GOT3 (cell line): Measurements from ENCODE around the gene GSDMA.

Experiments used
- DNase-seq: peaks from one replicate; lab custom pipeline; 2025; ENCODE audit warnings: mixed read lengths; lab: John Stamatoyannopoulos, UW

GSDMA gene, protein sequence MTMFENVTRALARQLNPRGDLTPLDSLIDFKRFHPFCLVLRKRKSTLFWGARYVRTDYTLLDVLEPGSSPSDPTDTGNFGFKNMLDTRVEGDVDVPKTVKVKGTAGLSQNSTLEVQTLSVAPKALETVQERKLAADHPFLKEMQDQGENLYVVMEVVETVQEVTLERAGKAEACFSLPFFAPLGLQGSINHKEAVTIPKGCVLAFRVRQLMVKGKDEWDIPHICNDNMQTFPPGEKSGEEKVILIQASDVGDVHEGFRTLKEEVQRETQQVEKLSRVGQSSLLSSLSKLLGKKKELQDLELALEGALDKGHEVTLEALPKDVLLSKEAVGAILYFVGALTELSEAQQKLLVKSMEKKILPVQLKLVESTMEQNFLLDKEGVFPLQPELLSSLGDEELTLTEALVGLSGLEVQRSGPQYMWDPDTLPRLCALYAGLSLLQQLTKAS

DNA sequence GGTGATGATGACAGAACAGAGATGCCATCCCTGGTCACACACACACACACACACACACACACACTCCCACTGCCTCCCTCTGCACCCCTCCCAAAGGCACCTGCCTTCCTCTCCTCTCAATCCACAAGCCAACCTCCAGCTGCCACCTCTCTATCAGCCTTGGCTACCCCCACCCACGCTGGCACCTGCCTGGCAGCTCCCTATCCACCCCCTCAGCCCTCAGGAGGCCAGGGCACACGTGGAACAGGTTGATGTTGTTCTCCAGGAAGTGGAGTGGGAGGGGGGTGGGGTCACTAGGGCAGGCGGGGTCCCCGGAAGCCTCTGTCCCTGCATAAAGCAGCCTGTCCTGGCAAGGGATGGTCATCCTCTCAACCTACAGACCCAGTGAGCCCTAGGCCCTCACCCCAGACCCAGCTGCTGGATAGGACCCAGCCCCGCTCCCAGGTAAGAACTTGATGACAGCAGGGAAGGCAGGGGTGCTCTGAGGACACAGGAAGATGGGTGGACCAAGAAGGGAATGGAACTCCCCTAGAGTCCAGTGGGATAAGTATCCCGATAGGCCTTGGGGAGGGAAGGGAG is at the start of gene GSDMA:
GSDMA (plus strand) TSS at position 363 of the 579 bp plus-strand sequence. CDS start 2,684 bp downstream, outside the sequence.
- DNase-seq = no peak

DNA sequence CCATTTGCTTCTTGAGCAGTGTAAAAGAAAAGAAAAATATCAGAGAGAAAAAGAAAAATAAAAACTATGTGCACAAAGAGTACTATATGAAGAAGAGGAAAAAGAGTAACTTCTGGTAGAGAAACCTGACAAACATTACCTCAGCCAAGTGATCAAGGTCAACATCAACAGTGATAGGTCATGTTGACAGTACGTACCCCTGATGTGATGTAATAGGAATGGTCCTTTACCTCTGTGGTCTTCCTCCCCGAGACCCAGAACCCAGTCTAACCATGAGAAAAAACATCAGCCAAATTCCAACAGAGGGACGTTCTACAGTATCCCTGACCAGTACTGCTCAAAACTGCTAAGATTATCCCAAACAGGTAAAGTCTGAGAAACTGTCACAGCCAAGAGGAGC is 48.8 kb upstream of the GSDMA start:
- DNase-seq = no peak

DNA sequence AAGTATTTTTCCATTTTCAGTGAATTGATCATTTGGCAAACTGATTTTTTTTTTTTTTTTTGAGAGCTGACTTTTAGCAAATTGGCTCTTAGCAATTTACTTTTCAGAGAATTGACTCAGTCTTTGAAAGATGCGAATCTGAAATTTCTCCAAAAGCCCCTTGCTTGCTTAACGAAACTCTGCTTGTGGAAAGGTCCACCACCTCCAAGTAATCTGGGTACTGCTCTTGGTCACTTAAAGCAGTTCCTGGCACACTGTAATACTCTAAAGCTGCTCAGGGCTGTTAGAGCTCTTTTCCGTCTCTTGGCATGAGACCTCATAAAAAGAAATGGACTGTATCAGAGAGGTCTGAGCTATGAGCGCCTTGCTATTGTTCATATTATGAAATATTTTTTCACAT is 47.2 kb upstream of the GSDMA start:
- no peak for DNase-seq

DNA sequence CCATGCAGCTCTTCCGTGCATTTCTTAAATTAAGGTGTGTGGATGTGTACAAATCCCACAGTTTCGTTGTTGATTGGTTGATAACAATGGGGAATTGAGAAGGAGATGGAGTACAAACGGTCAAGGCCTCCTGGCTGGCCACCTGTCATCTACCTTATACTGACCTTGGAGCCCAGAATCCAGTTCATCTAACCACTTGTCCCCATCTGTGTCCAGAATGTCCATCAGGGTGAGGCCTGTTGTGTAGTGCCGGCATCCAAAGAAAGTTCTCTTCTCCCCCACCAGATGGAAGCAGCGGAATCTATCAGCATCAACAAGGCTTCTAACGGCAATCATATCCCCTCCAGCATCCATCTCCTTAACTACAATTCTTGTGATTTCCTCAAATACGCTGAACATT is 45.9 kb upstream of the GSDMA start:
- no peak for DNase-seq

DNA sequence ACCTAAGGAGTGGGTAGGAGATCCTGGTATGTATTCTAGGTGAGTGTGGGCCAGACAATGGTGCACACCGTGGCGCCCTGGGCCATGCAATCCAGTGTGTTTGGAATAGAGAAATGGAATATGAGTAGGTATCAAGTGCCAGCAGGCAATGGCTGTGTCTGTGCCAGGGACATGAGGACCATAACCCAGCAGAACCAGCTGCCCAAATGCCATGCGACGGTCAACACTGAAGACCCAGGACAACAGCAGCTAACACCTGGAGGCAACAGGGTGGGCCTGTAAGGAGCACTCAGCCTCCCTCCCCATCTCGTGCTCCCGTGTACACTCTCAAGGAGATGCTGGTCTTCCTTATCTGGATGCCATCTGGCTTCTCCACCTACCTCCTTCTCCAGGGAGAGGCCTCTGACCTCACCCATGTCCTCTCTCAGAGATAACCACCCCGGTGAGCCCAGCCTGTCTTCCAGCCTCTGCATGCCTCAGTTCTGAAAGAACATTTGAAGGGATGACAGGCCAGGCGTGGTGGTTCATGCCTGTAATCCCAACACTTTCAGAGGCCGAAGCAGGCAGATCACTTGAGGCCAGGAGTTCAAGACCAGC is 43.6 kb upstream of the GSDMA start:
- no peak for DNase-seq

DNA sequence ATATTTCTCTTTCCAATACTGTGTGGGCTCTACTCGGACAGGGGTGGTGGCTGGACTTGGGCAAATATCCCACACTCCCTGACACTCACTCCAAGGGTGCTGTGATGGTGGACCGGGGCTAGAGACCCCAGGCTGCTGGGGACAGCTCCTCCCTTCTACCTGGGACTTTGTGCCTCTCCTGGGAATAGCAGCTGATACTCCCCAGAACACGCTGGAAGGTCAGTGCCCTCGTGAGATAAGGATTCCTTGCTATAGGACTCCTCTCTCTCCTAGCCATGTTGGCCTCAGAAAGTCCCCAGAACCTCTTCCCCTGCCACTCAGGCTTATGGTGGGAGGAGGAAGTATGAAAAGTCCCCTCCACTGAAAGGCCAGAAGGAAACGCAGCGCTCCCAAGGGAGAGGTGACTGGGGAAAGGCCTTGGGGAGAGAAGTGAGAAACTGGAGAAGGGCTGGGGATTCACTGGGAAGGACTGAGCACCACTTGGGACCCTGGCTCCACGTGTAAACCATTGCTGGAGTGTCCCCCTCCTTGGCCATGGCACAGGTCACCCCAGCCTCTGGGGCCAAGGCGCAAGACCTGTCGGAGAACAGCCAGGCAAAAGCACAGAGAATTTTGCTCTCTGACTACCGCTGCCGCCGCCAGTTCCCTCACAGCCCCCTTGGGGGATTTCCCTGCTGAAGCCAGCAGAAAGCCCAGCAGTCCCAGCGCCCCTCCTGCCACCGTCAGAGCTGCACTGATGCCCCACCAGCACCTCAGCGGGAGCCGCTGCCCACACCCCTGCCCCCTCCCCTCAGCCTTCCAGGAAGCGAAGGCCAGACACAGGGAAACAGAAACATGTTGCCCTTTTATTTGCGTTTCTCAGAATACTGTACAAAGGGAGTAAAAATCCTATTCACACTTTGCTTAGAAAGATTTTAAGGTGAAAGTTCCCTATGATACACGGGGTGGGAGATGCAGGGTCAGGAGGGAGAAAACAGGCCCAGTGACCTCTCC is 42.3 kb upstream of the GSDMA start:
- DNase-seq = no peak

DNA sequence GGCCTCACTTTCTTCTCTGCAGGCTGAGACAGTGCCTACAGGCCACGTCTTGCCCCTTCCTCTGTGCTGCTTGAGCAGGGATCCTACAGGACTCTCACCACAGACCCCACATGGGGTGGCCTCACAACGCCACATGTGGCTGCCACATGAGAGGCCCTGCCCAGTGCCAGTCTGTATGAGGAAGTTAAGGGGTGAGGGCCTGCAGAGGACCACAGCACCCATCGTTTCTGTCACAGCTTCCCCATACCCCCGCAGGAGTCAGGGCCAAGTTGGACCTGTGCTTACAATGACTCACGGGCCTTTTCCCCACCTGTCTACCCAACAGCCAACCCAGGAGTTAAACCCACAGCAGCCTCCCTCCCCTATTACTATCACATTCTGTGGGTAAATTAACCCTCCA is 41.5 kb upstream of the GSDMA start:
- DNase-seq = no peak

DNA sequence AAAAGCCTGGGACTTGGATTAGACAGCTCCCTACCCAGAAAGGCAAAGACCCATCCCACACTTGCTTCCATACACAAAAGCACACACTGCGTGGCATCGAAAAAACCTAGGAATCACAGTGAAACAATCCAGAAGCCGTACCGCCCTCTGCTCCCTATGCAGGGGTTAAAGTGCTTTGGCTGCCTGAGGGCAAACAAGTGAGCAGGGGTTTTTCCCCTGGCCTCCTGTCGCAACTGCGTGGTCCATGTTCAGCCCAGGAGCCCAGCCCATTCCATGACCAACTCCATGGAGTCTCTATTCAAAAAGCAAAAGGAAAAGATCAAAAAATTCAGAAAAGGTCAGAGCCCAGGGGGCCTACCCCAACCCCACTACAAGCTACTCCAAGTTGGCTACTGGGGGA is 40.8 kb upstream of the GSDMA start:
- DNase-seq = no peak

DNA sequence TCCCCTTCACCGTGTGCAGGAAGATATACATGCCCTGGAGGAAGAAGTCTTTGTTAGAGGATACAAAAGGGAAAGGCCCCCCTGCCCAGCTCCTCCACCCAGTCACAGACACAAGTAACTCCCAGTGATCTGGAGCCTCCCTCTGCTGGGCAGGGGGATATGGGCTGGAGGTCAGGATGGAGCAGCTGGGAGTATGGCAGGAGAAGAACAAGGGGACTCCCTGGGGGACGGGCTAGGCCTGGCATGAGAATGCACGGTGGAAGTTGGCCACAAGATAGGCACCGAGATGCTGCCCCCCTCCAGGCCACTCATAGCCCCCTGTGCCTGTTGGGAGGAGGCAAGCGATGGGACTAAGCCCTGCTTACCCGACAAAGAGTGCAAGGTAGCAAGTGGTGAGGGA is 39.6 kb upstream of the GSDMA start:
- no peak for DNase-seq

DNA sequence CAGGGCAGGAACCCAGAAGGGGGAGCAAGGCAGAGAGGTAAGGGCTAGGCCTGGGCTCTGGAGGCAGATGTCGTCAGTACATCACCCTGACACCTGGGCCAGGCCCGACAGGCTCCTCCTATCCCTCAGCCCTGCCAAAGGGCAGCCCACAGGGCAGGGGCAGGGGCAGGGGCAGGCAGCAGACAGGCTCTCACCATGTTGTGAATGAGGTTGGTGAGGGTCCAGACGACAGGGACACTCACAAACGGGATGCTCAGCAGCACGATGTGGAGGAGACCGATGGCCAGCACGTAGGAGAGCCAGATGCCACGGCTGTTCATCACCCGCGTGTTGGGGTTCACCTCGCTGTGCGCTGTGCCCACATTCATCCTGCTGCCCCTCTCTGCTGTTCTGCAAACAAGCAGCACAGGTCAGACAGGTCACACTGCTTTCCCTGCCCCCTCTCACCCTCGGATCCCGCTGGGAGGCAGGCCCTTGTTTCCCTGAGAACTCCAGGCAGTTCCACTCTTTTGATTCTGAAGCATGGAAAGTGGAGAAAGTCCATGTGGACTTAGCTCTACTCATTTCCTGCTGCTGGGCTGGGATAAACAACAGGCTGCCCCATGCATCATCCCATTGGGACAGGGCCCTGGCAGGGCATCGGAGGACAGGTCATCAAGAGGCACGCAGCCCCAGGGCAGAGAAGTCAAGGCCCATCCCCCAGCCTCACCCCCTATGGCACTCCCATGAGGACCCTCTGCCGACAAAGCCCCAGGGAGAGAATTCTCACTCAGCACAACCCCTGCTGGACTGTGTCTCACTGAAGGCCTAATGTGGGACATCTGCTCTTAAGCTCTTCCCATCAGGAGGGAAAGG is 38.7 kb upstream of the GSDMA start:
- peak; percentile 14 for DNase-seq

DNA sequence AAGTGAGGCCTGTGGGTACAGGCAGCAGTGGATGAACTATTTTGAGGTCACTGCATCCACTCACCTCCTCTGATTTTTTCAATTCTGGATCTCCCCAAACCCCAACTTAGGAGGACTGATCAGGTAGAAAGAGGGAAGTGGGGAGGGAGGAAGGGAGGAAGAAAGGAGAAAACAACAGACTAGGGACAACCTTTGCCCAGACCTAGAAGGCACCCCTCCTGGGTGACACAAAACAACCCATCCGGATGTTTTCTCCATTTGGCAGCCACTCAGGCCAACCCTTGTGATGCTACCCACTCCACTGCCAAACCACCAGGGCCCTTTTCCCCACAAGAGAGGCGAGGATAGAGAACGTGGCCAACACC is 38.1 kb upstream of the GSDMA start:
- no peak for DNase-seq

DNA sequence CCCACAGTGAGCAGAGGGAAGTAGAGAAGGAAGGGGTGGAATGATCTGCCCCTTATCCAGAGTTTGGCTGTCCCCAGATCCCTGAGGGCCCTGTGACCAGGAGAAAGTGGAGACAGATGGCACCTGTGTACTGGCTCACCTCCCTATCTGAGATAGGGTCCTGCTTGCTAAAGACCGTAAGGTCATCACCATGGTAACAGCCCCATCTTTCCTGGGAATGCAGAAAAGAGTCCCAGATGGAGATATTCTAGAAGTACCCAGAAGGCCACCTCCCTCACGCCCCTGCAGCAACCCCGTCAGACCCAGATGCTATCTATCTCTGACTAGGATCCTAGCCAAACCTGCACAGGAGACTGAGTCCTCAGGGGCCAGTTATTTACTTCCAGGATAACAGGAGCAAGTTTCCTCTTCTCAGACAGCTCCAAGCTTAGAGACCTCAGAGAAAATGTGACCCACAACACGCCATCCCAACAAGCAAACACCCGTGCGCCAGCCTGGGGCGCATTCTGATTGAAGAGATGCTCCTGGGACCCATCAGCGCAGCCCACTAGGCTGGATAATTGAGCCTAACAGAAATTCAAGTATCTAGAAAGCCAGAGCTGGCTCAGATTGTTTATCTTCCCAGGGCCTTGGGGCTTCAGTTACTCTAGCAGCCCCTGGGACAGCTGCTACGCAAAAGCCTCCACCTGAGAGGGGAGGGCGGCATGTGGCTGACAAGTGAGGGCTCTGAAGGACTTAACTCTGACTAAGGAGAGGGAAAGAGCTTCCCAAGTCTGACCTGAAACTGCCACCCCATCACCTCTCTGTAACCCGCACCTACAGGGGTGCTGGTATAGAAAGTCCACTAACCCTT is 37.3 kb upstream of the GSDMA start:
- DNase-seq = no peak

DNA sequence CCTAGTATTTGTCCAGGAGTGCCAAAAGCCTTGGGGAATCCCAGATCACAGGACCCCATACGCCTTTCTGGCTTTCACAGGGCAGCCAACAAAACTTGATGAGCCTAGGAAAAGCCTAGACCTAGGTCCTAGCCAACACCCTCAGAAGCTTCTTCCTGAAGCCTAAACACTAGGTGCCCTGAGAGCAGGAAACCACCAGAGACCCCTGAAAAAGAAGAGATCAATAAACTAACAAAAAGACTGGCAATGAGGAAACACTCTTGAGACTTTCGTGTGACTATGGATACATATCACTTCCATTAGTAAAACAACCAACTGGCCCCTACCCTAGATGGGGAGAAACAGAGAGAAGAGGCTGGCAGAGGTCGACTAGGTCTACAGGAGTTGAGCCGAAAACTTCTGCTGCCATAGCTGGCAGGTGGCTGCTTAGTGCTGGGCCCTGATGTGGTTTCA is 36.6 kb upstream of the GSDMA start:
- DNase-seq = no peak

DNA sequence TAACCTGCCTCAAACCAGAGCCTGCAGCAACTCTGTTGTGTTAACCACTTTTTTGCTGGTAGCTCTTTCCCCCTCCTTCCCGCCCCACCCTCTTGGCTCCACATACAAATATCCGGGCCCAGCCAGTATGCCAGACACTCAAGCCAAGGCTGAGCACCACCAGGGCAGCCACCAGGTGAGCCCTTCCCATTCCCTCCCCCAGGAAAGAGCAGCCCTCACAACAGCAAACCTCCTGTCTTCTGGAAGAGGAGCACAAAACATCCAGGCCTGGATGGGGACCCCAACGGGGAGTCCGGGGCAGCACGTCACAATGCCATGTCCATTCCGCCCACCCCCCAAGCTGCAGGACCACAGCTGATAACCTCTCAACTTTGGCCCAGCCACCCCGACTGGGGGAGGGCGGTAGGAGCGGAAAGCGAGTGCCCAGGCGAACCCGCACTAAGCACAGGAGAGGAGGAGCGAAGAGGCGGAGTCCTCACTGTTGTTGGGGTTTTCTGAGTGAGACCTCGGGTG is 36.2 kb upstream of the GSDMA start:
- no peak for DNase-seq

DNA sequence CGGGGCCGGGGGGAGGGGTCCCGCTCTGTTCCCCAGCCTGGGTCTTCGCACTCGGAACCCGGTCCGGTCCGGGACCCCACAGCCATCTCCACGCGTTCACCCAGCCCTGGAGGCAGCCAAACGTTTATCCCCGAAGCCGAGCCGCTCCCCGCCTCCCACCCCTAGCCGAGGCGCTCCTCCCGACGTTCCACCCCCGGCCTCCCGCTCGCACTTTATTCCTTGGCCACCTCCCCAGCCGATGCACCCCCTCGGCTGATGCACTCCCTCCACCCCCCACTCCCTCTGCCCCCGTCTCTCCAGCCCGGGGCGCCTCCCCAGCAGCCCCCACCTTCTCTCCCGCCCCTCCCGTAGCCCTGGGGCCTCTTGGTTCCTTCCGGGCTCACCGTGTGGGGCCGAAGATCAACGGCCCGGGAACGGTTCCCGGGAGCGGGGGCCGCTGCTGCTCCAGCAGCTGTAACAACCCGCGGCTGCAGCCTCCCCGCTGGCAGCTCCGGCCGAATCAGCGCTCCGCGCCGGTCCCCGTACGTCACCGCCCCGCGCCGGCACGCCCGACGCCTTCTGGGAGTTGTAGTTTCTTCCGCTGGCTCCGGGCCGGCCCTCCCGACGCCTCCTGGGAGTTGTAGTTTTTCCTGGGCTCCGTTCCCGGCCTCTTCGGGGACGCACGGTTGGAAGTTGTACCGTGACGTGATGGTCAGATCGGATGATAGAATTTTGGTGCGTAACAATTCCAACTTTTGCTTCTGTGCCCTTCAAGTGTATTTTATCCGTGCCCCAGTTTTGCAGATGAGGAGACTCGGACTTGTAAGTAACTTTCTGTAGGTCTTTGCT is 35.5 kb upstream of the GSDMA start, which contains the start of the genes LRRC3C and ORMDL3:
LRRC3C (plus strand) TSS at position 632 of the 828 bp plus-strand sequence. CDS start 13,792 bp downstream, outside the sequence.
ORMDL3 (minus strand) TSS at position 501 of the 828 bp plus-strand sequence. CDS start 3,398 bp downstream, outside the sequence.
- DNase-seq = peak; percentile 86

DNA sequence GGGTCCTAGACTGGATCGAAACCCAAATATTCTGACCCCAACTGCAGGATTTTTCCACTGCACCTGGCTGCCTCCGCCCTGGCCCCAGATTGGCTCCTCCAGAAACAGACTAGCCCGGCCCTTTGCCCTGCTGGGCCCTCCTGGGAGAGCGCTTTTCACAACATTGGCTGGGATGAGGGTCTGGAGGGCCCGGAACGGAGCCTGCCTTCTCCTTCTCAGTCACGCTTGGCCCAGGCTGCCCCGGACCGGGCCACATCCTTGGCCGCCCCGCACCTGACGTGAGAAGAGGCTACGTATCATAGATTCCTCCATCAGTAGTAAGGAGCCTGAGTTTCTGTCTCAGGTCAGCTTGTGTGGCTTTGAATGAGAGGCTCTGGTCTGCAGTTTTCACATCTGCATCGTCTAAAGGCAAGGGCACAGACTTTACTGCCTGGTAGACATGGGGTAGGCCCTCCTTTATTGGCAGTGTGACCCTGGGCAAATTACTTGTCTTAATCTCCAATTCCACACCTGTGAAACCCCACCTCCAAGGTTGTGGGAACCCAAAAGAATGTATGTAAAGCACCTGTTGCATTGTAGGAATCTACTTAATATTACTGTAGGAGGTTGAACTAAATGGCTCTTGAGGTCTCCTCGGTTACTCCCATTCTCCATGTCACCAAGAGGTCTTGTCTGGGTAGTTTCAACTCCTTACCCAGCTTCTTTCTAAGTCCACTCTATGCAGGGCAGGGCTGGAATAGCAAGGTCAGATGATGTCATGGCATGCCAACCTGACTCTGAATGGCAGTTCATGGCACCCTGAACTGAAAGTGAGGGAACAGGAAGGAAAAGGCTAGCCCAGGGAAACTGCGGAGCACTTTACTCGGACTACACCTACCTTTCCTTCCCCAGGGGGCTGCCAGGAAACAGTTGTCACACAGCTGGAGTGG is 34.6 kb upstream of the GSDMA start:
- DNase-seq = no peak

DNA sequence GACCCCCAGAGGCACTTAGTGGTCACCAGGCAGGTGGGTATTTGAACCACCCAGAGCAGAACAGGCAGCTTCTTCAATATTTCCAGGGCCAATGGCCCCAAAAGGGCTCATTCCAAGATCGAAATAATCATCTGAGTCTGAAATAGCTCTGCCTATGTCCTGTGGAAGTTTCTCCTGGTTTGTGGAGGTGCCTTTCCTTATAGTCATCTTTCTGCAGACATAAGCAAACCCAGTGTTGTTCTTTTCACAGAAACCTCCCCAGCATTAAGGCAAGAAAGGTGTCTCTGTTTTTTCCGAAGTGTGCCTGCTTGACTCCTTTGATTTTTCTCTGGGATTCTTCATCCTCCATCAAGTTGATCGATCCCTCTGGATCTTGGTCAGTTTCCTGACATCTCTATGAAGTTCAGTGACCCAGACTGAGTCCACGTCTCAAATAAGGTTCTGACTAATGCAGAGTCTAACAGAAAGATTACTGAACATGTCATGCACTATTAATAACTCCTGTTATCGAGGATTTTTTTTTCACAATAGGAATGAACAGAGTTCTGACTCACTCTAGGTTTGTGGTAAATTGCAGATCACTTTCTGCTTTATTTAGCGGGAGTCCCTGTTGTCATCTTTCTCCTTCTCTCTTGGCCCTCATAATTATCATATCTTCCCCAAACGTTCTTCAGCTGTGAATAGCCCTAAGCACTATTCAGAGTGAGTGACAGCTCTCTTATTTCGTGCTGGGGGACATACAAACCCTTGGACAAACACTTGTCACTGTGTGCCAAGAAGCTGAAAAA is 33.8 kb upstream of the GSDMA start:
- DNase-seq = no peak
